Raji (cell line): ENCODE measurements around the gene MYO18B.

Experiments used
- POLR2A ChIP-seq: IDR thresholded peaks from 2 replicates; pipeline ENCODE4 v1.6.1; 2011; ENCODE audit warnings: low read depth, low read length, control low read depth; ENCODE audit not compliant: insufficient read depth

Gene MYO18B

GRCh38 chr22:25814685-25815084 lies 72.7 kb downstream of the MYO18B start:
- no peak for TF ChIP-seq POLR2A

- no peak for TF ChIP-seq POLR2A
These were observed 73.6 kb downstream of the MYO18B start for GRCh38 chr22:25815561-25815960.

GRCh38 chr22:25816522-25817059 lies 74.6 kb downstream of the MYO18B start:
- TF ChIP-seq POLR2A, result no peak

- TF ChIP-seq POLR2A, result no peak
These were observed 75.3 kb downstream of the MYO18B start for GRCh38 chr22:25817092-25817943.

GRCh38 chr22:25818541-25818940 lies 76.6 kb downstream of the MYO18B start:
- no peak for TF ChIP-seq POLR2A

GRCh38 chr22:25822344-25822743 lies 80.4 kb downstream of the MYO18B start:
- TF ChIP-seq POLR2A, result no peak

- TF ChIP-seq POLR2A, result no peak
These were observed 81.3 kb downstream of the MYO18B start for GRCh38 chr22:25823276-25823675.

- no peak for TF ChIP-seq POLR2A
These were observed 82.9 kb downstream of the MYO18B start for GRCh38 chr22:25824828-25825423.

GRCh38 chr22:25827415-25827814 lies 85.4 kb downstream of the MYO18B start:
- no peak for TF ChIP-seq POLR2A

GRCh38 chr22:25828422-25828821 lies 86.4 kb downstream of the MYO18B start:
- TF ChIP-seq POLR2A, result no peak

- TF ChIP-seq POLR2A, result no peak
These were observed 87.2 kb downstream of the MYO18B start for GRCh38 chr22:25829237-25829636.

- TF ChIP-seq POLR2A, result no peak
These were observed 88.1 kb downstream of the MYO18B start for GRCh38 chr22:25829808-25830777.

GRCh38 chr22:25833091-25833490 lies 91.1 kb downstream of the MYO18B start:
- no peak for TF ChIP-seq POLR2A

- no peak for TF ChIP-seq POLR2A
These were observed 91.7 kb downstream of the MYO18B start for GRCh38 chr22:25833676-25834075.

- no peak for TF ChIP-seq POLR2A
These were observed 92.5 kb downstream of the MYO18B start for GRCh38 chr22:25834490-25834889.
